K562 (cell line): ENCODE data around the gene LRP1. TPM values are rescaled to one million over a fixed set of nuclear protein-coding genes. Genes with fewer than 3 reads are reported as not detected.
A peak's percentile ranks its signal among the peaks of the same experiment; 100 is the strongest.

Experiments used
- ATF4 ChIP-seq: fragments of 450-650 bp; formaldehyde crosslinking; IDR thresholded peaks from 2 replicates; pipeline ENCODE4 v1.4.0; 2022; ENCODE audit warnings: mild to moderate bottlenecking, moderate library complexity
- CCNT2 ChIP-seq: IDR thresholded peaks from 2 replicates; pipeline ENCODE4 v1.6.1; 2011; ENCODE audit warnings: borderline replicate concordance, low read depth, mild to moderate bottlenecking, moderate library complexity, mixed read lengths, low read length; ENCODE audit not compliant: insufficient read length; ENCODE audit errors: extremely low read depth
- CXXC5 ChIP-seq: fragments of 250-450 bp; sonication (Bioruptor Pico); IDR thresholded peaks from 2 replicates; pipeline ENCODE4 v1.8.0; 2022; ENCODE audit warnings: inconsistent platforms, mild to moderate bottlenecking, moderate library complexity
- DMBX1 ChIP-seq: fragments of 250-450 bp; sonication (Bioruptor Pico); IDR thresholded peaks from 2 replicates; pipeline ENCODE4 v1.8.0; 2022; ENCODE audit warnings: inconsistent platforms, mild to moderate bottlenecking, moderate library complexity, borderline replicate concordance
- E2F3 ChIP-seq: fragments of 250-450 bp; sonication (Bioruptor Pico); IDR thresholded peaks from 2 replicates; pipeline ENCODE4 v1.4.0; 2020; ENCODE audit warnings: mild to moderate bottlenecking
- FOXM1 ChIP-seq, 2 experiments: fragments of 450-650 bp in 1 of 2; sonication (generic) in 1 of 2; formaldehyde crosslinking in 1 of 2; IDR thresholded peaks; 2 replicates each; pipeline versions ENCODE4 v1.6.1 to v1.9.0; 2017 to 2022; ENCODE audit warnings: low read depth in 2 of 2, mild to moderate bottlenecking in 2 of 2, missing genetic modification reagents in 1 of 2, moderate library complexity in 1 of 2
- JUN ChIP-seq, 2 experiments: sonication (generic) in 1 of 2; formaldehyde crosslinking in 1 of 2; IDR thresholded peaks; 2 replicates each; pipeline versions ENCODE4 v1.6.1 to v1.8.0; 2012 to 2022; ENCODE audit warnings: borderline replicate concordance in 2 of 2, mild to moderate bottlenecking in 2 of 2, improper control_type of control experiment in 1 of 2, low read depth in 1 of 2, low read length in 1 of 2, missing genetic modification reagents in 1 of 2
- JUND ChIP-seq, 2 experiments: IDR thresholded peaks; 2 replicates in 1 of 2; 3 replicates in 1 of 2; pipeline ENCODE4 v1.6.1; 2011; ENCODE audit warnings: borderline replicate concordance in 2 of 2, low read depth in 2 of 2, low read length in 2 of 2, improper control_type of control experiment in 1 of 2, missing biosample characterization in 1 of 2, missing genetic modification characterization in 1 of 2, missing genetic modification reagents in 1 of 2
- KAT8 ChIP-seq: fragments of 450-650 bp; IDR thresholded peaks from 2 replicates; pipeline ENCODE4 v1.6.1; 2016; ENCODE audit warnings: low read depth, mild to moderate bottlenecking
- NCOA2 ChIP-seq, 2 experiments: fragments of 450-650 bp; IDR thresholded peaks; 2 replicates each; pipeline ENCODE4 v1.6.1; 2018; ENCODE audit warnings: mild to moderate bottlenecking in 2 of 2, moderate library complexity in 1 of 2; ENCODE audit not compliant: partially characterized antibody in 2 of 2
- NR4A1 ChIP-seq, 2 experiments: fragments of 250-450 bp in 1 of 2; fragments of 450-650 bp in 1 of 2; sonication (Bioruptor Pico) in 1 of 2; IDR thresholded peaks; 2 replicates each; pipeline versions ENCODE4 v1.4.0 to v1.6.1; 2016 to 2020; ENCODE audit warnings: mild to moderate bottlenecking in 2 of 2, missing compliant biosample characterization in 1 of 2, missing genetic modification characterization in 1 of 2, moderate library complexity in 1 of 2
- POLR2A ChIP-seq: fragments of 450-650 bp; conservative IDR thresholded peaks from 2 replicates; pipeline ENCODE4 v1.6.1; 2016
- SETDB1 ChIP-seq: IDR thresholded peaks from one replicate; pipeline ENCODE4 v1.6.1; 2012; ENCODE audit warnings: low read length, control low read depth, inconsistent platforms
- ZBTB12 ChIP-seq: fragments of 250-450 bp; sonication (Bioruptor Pico); IDR thresholded peaks from 2 replicates; pipeline ENCODE4 v1.4.0; 2020
- ZNF583 ChIP-seq: fragments of 250-450 bp; sonication (Bioruptor Pico); IDR thresholded peaks from 2 replicates; pipeline ENCODE4 v1.4.0; 2020
- polyA plus RNA-seq, 8 experiments: library from polyadenylated mRNA; depleted of rRNA in 4 of 8; stranded (reverse) in 5 of 8; unstranded in 3 of 8; fragments of >200 nt; fragmentation: Nextera tagmentation in 2 of 8; fragmentation: Illumina TruSeq in 1 of 8; extraction: Ambion mirVana in 2 of 8; extraction: Trizol in 1 of 8; gene quantifications; 2 replicates each; pipeline versions ENCODE4 v1.2.1 to v1.2.3, GENCODE V29; 2011 to 2014; ENCODE audit warnings: inconsistent platforms in 1 of 8, missing spikeins in 1 of 8
- total RNA-seq, 7 experiments: library from RNA; depleted of rRNA in 6 of 7; stranded (reverse); fragments of >200 nt in 6 of 7; fragmentation: Illumina TruSeq in 2 of 7; extraction: Trizol in 2 of 7; gene quantifications; 2 replicates each; pipeline versions ENCODE4 v1.2.1 to v1.2.3, GENCODE V29; 2011 to 2021; ENCODE audit warnings: low replicate concordance in 1 of 7
- TF ChIP-seq, protein P1 (sequence below): sonication (generic); formaldehyde crosslinking; IDR thresholded peaks from 2 replicates; pipeline ENCODE4 v1.8.0; 2022; ENCODE audit warnings: mild to moderate bottlenecking, missing genetic modification reagents
- TF ChIP-seq, protein P2 (sequence below): fragments of 450-650 bp; IDR thresholded peaks from 2 replicates; pipeline ENCODE4 v1.6.1; 2018; ENCODE audit warnings: mild to moderate bottlenecking, low read depth; ENCODE audit not compliant: partially characterized antibody

Gene LRP1
- total and polyA plus RNA-seq, 9 of the 15 experiments (the other 6 are each of a cell fraction or from before 2014, with no cell fraction given): 0.04 to 0.64 (median 0.19) TPM; not detected in 2

- TF ChIP-seq JUND (IDR thresholded peaks at IDR 0.05; ENCODE audit: borderline replicate concordance, low read depth, low read length) (peak; percentile 72), JUND (tag; IDR thresholded peaks at IDR 0.05; ENCODE audit: borderline replicate concordance, low read depth, low read length) (peak; percentile 13; the same call in 1 of the 3 replicates), FOXM1 (IDR thresholded peaks at IDR 0.05; ENCODE audit: low read depth) (no peak), FOXM1 (CRISPR knock-in tag; IDR thresholded peaks at IDR 0.05; ENCODE audit: low read depth) (no peak), NCOA2 (IDR thresholded peaks at IDR 0.05; ENCODE audit: partially characterized antibody in 2 of 2) (no peak), ZNF583 (CRISPR knock-in tag) (no peak), DMBX1 (CRISPR knock-in tag) (no peak), NR4A1 (CRISPR knock-in tag; IDR thresholded peaks at IDR 0.05) (no peak), NR4A1 (tag; IDR thresholded peaks at IDR 0.05) (no peak), JUN (IDR thresholded peaks at IDR 0.05; ENCODE audit: borderline replicate concordance, low read depth, low read length) (no peak), JUN (CRISPR knock-in tag; IDR thresholded peaks at IDR 0.05; ENCODE audit: borderline replicate concordance) (no peak; the same call in 1 of the 2 replicates), CXXC5 (peak; percentile 51; the same call in 1 of the 2 replicates), ZBTB12 (CRISPR knock-in tag) (no peak), POLR2A (peak; percentile 85), E2F3 (CRISPR knock-in tag) (0 out of 2 replicates have a peak, but pooled peaks have one; percentile 15), SETDB1 (no peak), CCNT2 (no peak), KAT8 (no peak), ATF4 (CRISPR knock-in tag) (peak; percentile 98)
- TF ChIP-seq, protein P1, sequence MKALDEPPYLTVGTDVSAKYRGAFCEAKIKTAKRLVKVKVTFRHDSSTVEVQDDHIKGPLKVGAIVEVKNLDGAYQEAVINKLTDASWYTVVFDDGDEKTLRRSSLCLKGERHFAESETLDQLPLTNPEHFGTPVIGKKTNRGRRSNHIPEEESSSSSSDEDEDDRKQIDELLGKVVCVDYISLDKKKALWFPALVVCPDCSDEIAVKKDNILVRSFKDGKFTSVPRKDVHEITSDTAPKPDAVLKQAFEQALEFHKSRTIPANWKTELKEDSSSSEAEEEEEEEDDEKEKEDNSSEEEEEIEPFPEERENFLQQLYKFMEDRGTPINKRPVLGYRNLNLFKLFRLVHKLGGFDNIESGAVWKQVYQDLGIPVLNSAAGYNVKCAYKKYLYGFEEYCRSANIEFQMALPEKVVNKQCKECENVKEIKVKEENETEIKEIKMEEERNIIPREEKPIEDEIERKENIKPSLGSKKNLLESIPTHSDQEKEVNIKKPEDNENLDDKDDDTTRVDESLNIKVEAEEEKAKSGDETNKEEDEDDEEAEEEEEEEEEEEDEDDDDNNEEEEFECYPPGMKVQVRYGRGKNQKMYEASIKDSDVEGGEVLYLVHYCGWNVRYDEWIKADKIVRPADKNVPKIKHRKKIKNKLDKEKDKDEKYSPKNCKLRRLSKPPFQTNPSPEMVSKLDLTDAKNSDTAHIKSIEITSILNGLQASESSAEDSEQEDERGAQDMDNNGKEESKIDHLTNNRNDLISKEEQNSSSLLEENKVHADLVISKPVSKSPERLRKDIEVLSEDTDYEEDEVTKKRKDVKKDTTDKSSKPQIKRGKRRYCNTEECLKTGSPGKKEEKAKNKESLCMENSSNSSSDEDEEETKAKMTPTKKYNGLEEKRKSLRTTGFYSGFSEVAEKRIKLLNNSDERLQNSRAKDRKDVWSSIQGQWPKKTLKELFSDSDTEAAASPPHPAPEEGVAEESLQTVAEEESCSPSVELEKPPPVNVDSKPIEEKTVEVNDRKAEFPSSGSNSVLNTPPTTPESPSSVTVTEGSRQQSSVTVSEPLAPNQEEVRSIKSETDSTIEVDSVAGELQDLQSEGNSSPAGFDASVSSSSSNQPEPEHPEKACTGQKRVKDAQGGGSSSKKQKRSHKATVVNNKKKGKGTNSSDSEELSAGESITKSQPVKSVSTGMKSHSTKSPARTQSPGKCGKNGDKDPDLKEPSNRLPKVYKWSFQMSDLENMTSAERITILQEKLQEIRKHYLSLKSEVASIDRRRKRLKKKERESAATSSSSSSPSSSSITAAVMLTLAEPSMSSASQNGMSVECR (CRISPR knock-in tag): peak; percentile 30; the same call in 1 of the 2 replicates
- TF ChIP-seq, protein P2, sequence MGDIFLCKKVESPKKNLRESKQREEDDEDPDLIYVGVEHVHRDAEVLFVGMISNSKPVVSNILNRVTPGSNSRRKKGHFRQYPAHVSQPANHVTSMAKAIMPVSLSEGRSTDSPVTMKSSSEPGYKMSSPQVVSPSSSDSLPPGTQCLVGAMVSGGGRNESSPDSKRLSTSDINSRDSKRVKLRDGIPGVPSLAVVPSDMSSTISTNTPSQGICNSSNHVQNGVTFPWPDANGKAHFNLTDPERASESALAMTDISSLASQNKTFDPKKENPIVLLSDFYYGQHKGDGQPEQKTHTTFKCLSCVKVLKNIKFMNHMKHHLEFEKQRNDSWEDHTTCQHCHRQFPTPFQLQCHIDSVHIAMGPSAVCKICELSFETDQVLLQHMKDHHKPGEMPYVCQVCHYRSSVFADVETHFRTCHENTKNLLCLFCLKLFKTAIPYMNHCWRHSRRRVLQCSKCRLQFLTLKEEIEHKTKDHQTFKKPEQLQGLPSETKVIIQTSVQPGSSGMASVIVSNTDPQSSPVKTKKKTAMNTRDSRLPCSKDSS: no peak
Measured at GRCh38 chr12:57229634-57230380, 101.5 kb downstream of the LRP1 start, which contains the start of gene SHMT2 (continued).
